HepG2 (cell line): ENCODE data around the gene AUP1. TPM values are rescaled to one million over a fixed set of nuclear protein-coding genes. Genes with fewer than 3 reads are reported as not detected.

ENCODE experiments used
- GTF2F1 ChIP-seq: fragments of 150-350 bp; IDR thresholded peaks from 2 replicates; pipeline ENCODE4 v1.6.1; 2014; ENCODE audit warnings: low read length
- KMT2B ChIP-seq: IDR thresholded peaks from 2 replicates; pipeline ENCODE4 v1.6.1; 2016; ENCODE audit warnings: missing genetic modification reagents, missing compliant biosample characterization
- POLR2AphosphoS5 ChIP-seq: IDR thresholded peaks from 2 replicates; pipeline ENCODE4 v1.6.1; 2012; ENCODE audit warnings: low read depth, low read length
- RELA ChIP-seq: sonication (generic); formaldehyde crosslinking; IDR thresholded peaks from 2 replicates; pipeline ENCODE4 v1.4.0; 2020; ENCODE audit warnings: missing genetic modification reagents
- RFXAP ChIP-seq: sonication (generic); formaldehyde crosslinking; IDR thresholded peaks from 2 replicates; pipeline ENCODE4 v1.4.0; 2020; ENCODE audit warnings: missing genetic modification reagents, borderline replicate concordance
- SMC3 ChIP-seq: IDR thresholded peaks from 2 replicates; pipeline ENCODE4 v1.6.1; 2011; ENCODE audit warnings: low read length, improper control_type of control experiment
- ZMAT3 ChIP-seq: sonication (generic); formaldehyde crosslinking; conservative IDR thresholded peaks from 2 replicates; pipeline ENCODE4 v1.7.0; 2021; ENCODE audit warnings: missing genetic modification reagents
- ZNF30 ChIP-seq: sonication (generic); formaldehyde crosslinking; IDR thresholded peaks from 2 replicates; pipeline ENCODE4 v1.5.0; 2020; ENCODE audit warnings: mild to moderate bottlenecking, missing genetic modification reagents
- ZNF564 ChIP-seq: sonication (generic); formaldehyde crosslinking; IDR thresholded peaks from 2 replicates; pipeline ENCODE4 v1.8.1; 2023; ENCODE audit warnings: mild to moderate bottlenecking, missing genetic modification reagents
- ZNF567 ChIP-seq: sonication (generic); formaldehyde crosslinking; IDR thresholded peaks from 2 replicates; pipeline ENCODE4 v1.8.1; 2023; ENCODE audit warnings: mild to moderate bottlenecking, missing genetic modification reagents, borderline replicate concordance
- ZSCAN21 ChIP-seq: sonication (generic); formaldehyde crosslinking; IDR thresholded peaks from 2 replicates; pipeline ENCODE4 v1.8.0; 2022; ENCODE audit warnings: mild to moderate bottlenecking, missing genetic modification reagents, moderate library complexity, borderline replicate concordance
- polyA plus RNA-seq, 8 experiments: library from polyadenylated mRNA; depleted of rRNA in 3 of 8; stranded (reverse) in 7 of 8; unstranded in 1 of 8; fragments of >200 nt; fragmentation: Illumina TruSeq in 4 of 8; extraction: Trizol in 4 of 8; gene quantifications; 2 replicates each; pipeline versions ENCODE4 v1.2.1 to v1.2.3, GENCODE V29; 2011 to 2016; ENCODE audit warnings: low read depth in 4 of 8, missing spikeins in 1 of 8, mixed read lengths in 1 of 8; ENCODE audit not compliant: insufficient read depth in 1 of 8
- total RNA-seq, 5 experiments: library from RNA; depleted of rRNA; stranded (reverse); fragments of >200 nt; fragmentation: Illumina TruSeq; extraction: Trizol; gene quantifications; 2 replicates each; pipeline ENCODE4 v1.2.3, GENCODE V29; 2016; ENCODE audit warnings: low read depth in 1 of 5
- TF ChIP-seq, protein P1 (sequence below): sonication (generic); formaldehyde crosslinking; IDR thresholded peaks from 2 replicates; pipeline ENCODE4 v1.8.0; 2022; ENCODE audit warnings: missing genetic modification reagents, mild to moderate bottlenecking, borderline replicate concordance
- TF ChIP-seq, protein P2 (sequence below): sonication (generic); formaldehyde crosslinking; IDR thresholded peaks from 2 replicates; pipeline ENCODE4 v1.4.0; 2020; ENCODE audit warnings: missing genetic modification reagents, mild to moderate bottlenecking, borderline replicate concordance
- TF ChIP-seq, protein P3 (sequence below): sonication (generic); formaldehyde crosslinking; IDR thresholded peaks from 2 replicates; pipeline ENCODE4 v1.5.0; 2020; ENCODE audit warnings: missing genetic modification reagents, mild to moderate bottlenecking, borderline replicate concordance
- TF ChIP-seq, protein P4 (sequence below): sonication (generic); formaldehyde crosslinking; IDR thresholded peaks from 2 replicates; pipeline ENCODE4 v1.5.1; 2020; ENCODE audit warnings: mild to moderate bottlenecking, moderate library complexity, missing genetic modification reagents
- TF ChIP-seq, protein P5 (sequence below): sonication (generic); formaldehyde crosslinking; IDR thresholded peaks from 2 replicates; pipeline ENCODE4 v1.4.0; 2020; ENCODE audit warnings: low read depth, mild to moderate bottlenecking, missing genetic modification reagents
- TF ChIP-seq, protein P6 (sequence below): sonication (generic); formaldehyde crosslinking; IDR thresholded peaks from 2 replicates; pipeline ENCODE4 v1.4.0; 2020; ENCODE audit warnings: mild to moderate bottlenecking, missing genetic modification reagents

The AUP1 gene
- total and polyA plus RNA-seq, 2 of the 13 experiments (the other 11 are each of a cell fraction or from before 2014, with no cell fraction given), result 174 to 267 TPM

DNA sequence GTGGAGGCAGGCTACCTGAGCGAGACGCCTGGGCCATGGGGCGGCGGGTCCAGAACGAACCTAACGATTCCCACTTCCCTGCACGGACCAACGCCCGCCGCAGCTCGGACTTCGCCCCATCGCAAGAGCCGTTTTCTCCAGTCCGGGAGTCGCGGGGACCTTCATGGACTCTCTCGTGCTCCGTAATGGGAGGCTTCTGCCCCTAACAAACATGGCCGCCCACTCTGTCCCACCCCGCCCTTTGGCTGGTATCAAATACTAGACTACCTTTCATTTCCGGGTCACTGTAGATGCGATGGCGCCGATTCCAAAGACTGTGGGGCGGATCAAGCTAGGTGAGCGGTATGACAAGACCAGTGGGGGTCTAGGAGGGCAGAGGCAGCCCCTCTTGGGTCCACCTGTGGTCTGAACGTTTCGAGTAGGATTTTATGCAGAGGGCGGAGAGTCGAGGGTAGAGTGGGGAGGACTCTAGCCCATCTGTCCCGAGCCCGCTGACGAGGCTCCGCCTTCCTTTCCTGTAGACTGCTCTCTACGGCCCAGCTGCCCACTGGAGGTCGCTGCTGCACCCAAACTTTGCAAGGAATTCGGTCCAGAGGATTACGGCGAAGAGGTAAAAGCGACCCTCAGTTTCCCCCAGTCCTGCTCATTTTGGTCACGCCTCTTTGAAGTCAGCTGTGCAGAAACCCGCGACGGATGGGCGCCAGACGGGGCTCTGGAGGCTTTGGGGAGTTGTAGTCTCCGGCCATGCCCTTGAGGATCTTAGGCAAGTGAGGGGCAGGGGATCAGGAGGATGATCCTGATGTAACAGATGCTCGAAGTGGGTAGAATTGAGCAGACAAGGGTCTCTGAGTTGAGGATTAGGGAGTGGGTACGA, 46.5 kb downstream of the AUP1 start, which contains the start of the genes CCDC142 and TTC31 (continued):
- TF ChIP-seq, protein P1, sequence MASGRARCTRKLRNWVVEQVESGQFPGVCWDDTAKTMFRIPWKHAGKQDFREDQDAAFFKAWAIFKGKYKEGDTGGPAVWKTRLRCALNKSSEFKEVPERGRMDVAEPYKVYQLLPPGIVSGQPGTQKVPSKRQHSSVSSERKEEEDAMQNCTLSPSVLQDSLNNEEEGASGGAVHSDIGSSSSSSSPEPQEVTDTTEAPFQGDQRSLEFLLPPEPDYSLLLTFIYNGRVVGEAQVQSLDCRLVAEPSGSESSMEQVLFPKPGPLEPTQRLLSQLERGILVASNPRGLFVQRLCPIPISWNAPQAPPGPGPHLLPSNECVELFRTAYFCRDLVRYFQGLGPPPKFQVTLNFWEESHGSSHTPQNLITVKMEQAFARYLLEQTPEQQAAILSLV, result no peak; the same call in 1 of the 2 replicates
- TF ChIP-seq KMT2B (CRISPR knock-in tag) (peak; percentile 88), RELA (CRISPR knock-in tag) (peak; percentile 4; the same call in 1 of the 2 replicates), ZNF564 (CRISPR knock-in tag) (peak; percentile 79; the same call in 1 of the 2 replicates), POLR2AphosphoS5 (peak; percentile 92), SMC3 (peak; percentile 89), RFXAP (CRISPR knock-in tag) (peak; percentile 77; the same call in 1 of the 2 replicates), ZMAT3 (CRISPR knock-in tag) (peak; percentile 26), ZSCAN21 (CRISPR knock-in tag) (peak; percentile 21; the same call in 1 of the 2 replicates), ZNF30 (CRISPR knock-in tag) (peak; percentile 11; the same call in 1 of the 2 replicates), GTF2F1 (0 out of 2 replicates have a peak, but pooled peaks have one; percentile 52), ZNF567 (CRISPR knock-in tag) (peak; percentile 96; the same call in 1 of the 2 replicates)
- TF ChIP-seq, protein P2, sequence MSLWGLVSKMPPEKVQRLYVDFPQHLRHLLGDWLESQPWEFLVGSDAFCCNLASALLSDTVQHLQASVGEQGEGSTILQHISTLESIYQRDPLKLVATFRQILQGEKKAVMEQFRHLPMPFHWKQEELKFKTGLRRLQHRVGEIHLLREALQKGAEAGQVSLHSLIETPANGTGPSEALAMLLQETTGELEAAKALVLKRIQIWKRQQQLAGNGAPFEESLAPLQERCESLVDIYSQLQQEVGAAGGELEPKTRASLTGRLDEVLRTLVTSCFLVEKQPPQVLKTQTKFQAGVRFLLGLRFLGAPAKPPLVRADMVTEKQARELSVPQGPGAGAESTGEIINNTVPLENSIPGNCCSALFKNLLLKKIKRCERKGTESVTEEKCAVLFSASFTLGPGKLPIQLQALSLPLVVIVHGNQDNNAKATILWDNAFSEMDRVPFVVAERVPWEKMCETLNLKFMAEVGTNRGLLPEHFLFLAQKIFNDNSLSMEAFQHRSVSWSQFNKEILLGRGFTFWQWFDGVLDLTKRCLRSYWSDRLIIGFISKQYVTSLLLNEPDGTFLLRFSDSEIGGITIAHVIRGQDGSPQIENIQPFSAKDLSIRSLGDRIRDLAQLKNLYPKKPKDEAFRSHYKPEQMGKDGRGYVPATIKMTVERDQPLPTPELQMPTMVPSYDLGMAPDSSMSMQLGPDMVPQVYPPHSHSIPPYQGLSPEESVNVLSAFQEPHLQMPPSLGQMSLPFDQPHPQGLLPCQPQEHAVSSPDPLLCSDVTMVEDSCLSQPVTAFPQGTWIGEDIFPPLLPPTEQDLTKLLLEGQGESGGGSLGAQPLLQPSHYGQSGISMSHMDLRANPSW (CRISPR knock-in tag), result peak; percentile 97
- TF ChIP-seq, protein P3, sequence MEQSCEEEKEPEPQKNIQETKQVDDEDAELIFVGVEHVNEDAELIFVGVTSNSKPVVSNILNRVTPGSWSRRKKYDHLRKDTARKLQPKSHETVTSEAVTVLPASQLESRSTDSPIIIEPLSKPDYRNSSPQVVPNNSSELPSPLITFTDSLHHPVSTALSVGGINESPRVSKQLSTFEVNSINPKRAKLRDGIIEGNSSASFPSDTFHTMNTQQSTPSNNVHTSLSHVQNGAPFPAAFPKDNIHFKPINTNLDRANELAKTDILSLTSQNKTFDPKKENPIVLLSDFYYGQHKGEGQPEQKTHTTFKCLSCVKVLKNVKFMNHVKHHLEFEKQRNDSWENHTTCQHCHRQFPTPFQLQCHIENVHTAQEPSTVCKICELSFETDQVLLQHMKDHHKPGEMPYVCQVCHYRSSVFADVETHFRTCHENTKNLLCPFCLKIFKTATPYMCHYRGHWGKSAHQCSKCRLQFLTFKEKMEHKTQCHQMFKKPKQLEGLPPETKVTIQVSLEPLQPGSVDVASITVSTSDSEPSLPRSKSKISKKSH (CRISPR knock-in tag), result peak; percentile 66; the same call in 1 of the 2 replicates
- TF ChIP-seq, protein P4, sequence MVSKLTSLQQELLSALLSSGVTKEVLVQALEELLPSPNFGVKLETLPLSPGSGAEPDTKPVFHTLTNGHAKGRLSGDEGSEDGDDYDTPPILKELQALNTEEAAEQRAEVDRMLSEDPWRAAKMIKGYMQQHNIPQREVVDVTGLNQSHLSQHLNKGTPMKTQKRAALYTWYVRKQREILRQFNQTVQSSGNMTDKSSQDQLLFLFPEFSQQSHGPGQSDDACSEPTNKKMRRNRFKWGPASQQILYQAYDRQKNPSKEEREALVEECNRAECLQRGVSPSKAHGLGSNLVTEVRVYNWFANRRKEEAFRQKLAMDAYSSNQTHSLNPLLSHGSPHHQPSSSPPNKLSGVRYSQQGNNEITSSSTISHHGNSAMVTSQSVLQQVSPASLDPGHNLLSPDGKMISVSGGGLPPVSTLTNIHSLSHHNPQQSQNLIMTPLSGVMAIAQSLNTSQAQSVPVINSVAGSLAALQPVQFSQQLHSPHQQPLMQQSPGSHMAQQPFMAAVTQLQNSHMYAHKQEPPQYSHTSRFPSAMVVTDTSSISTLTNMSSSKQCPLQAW, result peak; percentile 80
- TF ChIP-seq, protein P5, sequence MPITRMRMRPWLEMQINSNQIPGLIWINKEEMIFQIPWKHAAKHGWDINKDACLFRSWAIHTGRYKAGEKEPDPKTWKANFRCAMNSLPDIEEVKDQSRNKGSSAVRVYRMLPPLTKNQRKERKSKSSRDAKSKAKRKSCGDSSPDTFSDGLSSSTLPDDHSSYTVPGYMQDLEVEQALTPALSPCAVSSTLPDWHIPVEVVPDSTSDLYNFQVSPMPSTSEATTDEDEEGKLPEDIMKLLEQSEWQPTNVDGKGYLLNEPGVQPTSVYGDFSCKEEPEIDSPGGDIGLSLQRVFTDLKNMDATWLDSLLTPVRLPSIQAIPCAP (CRISPR knock-in tag), result 0 out of 2 replicates have a peak, but pooled peaks have one; percentile 64
- TF ChIP-seq, protein P6, sequence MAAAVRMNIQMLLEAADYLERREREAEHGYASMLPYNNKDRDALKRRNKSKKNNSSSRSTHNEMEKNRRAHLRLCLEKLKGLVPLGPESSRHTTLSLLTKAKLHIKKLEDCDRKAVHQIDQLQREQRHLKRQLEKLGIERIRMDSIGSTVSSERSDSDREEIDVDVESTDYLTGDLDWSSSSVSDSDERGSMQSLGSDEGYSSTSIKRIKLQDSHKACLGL (CRISPR knock-in tag), result no peak
